Activated T-helper 9 cell treated with anti-CD3 and anti-CD28 coated beads, Interleukin-2, amount 50 U/mL, for 16 hours (primary cell): ENCODE measurements around the gene OSGEPL1.
"Not testable (repeated sequence)": the region's sequence is repeated elsewhere in the genome, so short reads cannot be mapped to it uniquely, and the experiment has no call there.

Experiments used
- DNase-seq: peaks from one replicate; pipeline ENCODE4 v3.0.0-alpha.2; 2020; ENCODE audit warnings: low read depth

The OSGEPL1 gene, protein sequence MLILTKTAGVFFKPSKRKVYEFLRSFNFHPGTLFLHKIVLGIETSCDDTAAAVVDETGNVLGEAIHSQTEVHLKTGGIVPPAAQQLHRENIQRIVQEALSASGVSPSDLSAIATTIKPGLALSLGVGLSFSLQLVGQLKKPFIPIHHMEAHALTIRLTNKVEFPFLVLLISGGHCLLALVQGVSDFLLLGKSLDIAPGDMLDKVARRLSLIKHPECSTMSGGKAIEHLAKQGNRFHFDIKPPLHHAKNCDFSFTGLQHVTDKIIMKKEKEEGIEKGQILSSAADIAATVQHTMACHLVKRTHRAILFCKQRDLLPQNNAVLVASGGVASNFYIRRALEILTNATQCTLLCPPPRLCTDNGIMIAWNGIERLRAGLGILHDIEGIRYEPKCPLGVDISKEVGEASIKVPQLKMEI

DNA sequence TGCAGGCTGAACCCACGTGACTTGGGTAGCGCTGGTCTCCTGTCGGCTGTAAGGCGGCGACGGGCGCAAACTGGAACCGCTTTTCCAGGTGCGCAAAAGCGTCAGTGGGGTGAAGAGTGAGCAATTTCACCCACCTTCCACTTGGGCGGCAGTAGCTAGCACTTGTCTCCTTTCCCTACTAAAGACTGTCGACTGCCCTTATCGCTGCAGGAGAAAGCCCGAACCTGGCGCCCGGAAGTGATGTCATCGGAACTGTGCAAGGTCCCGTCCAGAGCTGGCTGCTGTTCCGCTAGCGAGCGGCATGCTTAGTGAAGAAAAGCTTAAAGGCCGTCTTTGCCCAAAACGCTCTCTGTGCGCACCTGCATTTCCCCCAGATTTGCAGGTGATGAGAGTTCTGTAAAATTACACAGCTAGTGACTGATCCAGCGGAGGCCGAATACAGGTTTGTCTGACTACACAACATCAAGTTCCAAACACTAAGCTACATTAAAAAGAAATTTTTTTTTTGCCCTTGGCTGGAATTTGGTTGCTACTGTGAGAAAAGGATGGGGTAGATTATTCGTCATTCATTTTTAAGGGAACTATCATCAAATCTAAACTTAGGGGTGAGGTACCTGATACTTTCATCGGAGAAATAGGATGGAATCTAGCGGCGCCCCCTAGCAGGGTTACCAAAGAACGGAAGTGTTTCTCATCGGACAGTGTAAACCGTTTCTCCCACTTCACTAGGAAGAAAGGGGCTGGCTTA lies at the start of gene OSGEPL1:
Gene OSGEPL1 (minus strand): TSS at position 242 of the 748 bp plus-strand sequence. CDS start 1,152 bp downstream, outside the sequence.
- DNase-seq = peak; percentile 84

DNA sequence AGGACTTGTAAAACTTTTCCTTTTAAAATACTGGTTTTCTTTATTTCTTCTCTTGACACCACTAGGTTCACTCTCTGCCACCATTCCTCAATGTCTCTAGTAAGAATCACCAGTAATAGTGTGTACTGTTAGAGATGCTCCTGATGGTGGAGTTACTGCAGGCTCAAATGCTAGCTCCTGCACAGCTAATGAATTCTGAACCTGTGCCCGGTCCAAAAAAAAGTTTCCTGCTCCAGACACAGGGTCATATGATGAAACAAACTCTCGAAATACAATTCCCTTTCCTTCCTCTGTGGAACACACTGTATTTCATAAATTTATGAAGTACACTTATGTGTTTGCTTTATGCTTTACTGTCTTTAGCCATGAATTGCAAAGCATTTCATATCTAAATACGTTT lies 40.8 kb upstream of the OSGEPL1 start:
- DNase-seq = no peak

DNA sequence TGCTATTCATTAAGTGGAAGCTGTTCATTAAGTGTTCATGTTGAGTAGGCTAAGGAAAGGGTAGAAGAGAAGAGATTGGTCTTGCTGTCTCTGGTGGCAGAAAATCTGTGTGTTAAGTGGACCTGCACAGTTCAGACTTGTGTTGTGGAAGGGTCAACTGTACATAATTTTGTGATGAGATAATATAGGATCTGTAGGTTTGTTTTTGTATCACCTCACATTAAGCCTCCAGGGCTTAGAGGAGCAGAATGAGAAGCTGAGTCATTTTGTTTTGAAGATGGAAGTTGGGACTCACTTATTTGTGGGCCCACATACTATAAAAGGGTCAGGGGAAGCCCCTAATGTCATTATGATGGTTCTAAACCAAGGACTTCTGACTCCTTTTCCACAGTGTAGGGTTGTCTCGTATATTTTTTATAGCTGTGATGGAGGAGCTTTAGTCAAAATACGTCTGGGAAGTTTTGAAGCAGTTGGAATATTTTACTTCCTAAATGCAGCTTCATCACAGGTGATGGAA lies 39.9 kb upstream of the OSGEPL1 start:
- no peak for DNase-seq

DNA sequence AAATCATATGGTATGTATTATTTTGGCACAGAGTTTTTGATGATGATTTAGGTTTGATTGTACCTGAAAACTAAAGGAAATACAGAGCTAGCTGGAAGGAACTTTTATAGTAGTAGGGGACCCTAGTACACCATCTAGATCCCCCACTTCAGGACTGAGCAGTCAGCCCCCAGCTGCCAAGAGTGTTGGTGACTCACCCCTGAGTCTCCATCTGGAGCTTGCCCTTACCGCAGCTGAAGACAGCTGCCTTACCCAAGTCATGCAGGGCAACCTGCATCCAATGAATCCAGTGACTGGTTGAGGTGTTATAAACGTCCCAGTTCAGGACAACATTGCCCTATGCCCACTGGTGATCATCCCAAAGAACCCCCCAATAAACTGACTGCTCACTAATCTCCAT lies 36.9 kb upstream of the OSGEPL1 start:
- no peak for DNase-seq

DNA sequence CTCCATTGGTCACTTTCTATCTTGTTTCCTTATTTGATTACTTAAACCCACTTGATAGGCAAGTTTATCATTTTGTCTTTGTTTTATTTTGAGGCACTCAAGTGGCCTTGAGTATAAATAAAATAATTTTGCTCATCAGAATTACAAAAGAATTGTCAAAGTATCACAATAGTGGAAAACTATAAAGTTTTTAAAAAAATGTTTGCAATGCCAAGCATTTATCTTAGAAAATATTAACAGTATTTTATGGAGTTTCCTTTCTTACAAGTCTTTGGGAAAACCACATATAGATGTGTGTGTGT lies 36.4 kb upstream of the OSGEPL1 start:
- no peak for DNase-seq

DNA sequence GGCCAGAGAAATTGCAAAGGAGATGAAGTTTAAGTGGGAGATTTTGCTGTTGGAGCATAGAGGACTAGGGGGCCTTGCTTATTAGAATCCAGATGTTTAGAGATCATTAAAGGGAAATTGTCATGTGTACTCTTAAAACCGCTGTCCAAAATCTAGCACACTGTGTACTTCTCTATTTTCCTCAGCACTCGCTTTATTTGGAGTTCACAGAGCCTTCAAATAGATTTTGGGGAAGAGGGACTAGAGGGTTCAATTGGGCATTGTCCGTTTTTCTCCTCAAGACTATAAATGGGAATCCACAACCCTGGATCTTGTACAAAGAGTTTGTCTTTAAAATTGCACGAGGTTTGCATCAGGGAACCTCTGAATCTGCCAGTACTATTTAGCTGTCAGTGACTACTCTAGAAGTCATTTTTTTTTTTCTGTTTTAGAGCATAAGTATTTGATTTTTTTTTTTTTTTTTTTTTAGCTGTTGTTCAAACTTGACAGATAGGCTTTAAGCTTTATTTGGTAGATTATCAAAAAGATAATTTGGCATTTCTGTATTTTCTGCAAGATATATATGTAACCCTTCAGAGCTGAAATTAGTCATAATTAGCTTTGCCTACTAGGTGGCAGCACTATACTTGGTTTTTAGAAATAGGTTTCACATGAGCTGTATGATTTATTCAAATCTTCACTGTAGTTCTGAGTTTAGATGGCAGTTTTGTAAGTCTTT lies 35.9 kb upstream of the OSGEPL1 start:
- no peak for DNase-seq

DNA sequence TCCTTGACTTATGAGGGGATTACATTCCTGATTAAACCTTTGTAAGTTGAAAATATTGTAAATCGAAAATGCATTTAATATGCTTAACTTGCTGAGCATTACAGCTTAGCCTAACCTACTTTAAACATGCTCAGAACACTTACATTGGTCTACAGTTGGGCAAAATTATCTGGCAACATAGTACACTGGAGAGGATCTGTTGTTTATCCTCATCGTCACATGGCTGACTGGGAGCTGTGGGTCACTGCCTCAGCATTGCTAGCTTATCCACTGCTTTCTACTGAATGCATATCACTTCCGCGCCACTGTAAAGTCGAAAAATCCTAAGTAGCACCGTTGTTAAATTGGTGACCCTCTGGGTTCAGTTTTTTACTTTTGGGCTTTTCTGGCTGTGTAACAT lies 35.3 kb upstream of the OSGEPL1 start:
- no peak for DNase-seq

DNA sequence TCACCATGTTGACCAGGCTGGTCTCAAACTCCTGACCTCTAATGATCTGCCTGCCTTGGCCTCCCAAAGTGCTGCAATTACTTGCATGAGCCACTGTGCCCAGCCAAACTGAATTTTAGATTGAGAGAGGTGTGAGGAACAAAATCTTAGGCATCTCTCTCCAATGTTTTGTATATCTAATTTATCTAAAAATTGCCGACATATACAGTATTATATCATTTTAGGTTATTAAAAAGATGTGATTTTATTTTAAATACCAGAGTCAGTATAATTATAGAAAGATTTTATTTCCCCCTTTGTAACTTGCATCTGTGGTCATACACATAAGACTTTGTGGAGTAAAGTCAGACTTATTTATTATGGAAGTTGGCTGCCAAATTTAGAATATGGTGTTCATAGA lies 31.7 kb upstream of the OSGEPL1 start:
- DNase-seq = no peak

DNA sequence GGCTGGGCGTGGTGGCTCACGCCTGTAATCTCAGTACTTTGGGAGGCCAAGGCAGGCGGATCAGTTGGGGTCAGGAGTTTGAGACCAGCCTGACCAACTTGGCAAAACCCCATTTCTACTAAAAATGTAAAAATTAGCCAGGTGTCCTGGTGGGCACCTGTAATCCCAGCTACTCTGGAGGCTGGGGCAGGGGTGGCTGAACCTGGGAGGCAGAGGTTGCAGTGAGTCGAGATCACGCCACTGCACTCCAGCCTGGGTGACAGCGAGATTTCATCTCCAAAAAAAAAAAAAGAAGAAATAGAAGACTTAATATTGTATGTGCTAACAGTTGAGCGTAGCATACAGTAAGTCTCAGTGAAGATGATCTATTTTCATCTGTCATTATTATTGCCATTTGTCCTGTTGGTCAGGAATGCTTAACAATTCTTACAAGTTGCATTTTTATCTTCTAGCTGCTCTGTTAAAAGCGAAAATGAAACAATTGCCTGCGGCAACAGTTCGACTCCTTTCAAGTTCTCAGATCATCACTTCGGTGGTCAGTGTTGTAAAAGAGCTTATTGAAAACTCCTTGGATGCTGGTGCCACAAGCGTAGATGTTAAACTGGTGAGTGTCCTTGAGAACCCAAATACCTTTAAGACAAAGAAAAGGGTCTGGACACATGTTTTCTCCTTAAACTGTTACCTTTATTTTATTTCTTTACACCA lies 28.9 kb upstream of the OSGEPL1 start:
- DNase-seq = no peak

DNA sequence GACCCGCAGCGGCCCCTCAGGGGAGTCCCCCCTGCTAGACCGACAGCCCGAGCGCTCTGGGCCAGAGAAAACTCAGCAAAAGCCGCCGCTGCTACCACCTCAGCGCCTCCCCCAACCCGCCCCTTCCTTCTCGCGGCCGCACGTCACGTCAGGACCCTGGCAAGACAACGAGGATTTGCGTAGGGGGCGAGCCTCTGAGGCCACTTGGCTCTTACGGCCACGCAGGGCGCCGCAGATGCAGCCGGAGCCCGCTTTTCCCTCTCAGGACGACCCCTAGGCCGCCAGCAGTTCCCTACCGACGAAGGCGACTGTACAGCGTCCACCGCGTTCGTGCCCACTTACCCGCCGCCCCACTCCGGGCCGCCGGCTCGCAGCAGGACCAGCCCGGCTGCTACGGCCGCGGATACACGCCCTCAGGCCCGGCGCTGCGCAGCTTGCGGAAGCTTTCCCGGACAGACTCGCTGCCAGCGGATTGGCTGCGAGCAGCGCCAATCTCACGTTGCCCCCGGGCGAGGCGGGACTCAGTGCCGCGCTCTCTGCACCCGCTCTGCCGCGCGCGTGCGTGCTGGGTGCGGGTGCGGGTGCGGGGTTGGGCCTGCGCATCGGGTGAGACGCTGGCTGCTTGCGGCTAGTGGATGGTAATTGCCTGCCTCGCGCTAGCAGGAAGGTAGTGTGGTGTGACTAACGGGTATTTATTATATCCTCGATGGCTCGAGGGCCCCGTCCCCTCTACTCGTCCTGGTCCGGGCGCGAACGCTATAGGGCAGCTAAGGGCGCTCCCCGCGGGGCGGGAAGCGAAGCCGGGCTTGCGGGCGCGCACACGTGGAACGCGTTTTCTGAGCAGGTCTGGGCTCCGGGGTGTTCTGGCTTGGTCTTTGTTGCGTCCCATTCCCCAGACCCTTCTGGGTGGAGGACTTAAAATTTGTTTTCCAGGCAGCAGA lies 21.6 kb upstream of the OSGEPL1 start, which contains the start of the genes ORMDL1 and PMS1:
Gene ORMDL1 (minus strand): TSS at position 413 of the 941 bp plus-strand sequence. CDS start 1,744 bp downstream, outside the sequence.
Gene PMS1 (plus strand): TSS at position 524 of the 941 bp plus-strand sequence. CDS start 7,360 bp downstream, outside the sequence.
- DNase-seq = peak; percentile 92

DNA sequence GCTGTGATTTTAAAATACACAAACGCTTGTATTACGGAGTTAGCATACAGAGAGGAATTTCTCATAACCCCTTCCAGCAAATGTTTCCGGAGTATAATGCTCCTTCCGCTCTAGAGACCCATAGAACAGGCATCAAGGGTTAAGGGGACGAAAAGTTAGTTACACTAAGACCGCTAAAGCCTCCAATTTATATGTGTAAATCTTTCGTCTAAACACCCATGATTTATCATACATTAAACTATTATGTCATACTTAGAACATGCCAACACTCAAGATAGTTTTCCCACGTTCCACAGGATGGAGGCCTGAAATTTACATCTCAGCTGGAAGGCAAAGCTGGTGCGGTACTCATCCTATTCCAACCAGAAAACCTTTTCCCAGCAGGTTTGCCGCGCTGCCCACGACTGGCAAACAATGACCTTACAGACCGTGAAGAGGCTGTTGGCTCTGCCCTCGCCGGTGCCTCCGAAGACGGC lies 20.9 kb upstream of the OSGEPL1 start:
- no peak for DNase-seq

DNA sequence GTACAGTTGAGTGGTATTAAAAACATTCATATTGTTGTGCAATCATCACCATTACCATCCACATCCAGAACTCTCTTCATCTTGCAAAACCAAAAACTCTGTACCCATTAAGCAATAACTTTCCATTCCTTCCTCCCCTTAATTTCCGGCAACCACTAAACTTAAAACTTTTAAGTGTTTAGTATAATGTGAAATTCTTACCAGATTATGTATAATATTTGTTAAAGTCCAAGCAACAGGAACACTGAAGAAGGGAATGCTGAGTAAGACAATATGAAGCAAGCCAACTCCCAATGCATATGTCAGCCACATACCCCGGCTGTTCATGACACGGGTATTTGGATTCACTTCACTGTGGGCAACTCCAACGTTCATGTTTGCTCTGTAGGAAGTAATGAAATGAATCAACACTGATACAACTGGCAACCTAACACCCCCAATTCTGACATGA lies 19.7 kb upstream of the OSGEPL1 start:
- DNase-seq = no peak

DNA sequence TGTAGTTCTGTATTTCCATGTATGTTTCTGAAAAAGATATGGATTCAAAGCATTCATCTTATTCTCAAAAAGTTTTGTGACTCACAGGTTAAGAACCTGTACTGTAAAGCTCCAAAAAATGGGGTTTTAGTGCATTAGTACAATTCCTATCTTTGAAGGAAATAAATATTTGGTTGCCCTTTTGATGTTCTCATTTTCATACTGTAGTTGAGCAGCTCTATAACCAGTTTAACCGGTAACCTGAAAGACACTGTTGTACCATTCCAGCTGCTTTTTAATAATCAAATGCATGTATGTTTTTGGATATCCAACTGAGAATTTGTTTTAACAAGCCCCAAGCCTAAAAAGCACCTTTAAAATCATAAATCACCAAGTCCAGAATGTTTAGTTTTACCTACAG lies 9.6 kb upstream of the OSGEPL1 start:
- no peak for DNase-seq

DNA sequence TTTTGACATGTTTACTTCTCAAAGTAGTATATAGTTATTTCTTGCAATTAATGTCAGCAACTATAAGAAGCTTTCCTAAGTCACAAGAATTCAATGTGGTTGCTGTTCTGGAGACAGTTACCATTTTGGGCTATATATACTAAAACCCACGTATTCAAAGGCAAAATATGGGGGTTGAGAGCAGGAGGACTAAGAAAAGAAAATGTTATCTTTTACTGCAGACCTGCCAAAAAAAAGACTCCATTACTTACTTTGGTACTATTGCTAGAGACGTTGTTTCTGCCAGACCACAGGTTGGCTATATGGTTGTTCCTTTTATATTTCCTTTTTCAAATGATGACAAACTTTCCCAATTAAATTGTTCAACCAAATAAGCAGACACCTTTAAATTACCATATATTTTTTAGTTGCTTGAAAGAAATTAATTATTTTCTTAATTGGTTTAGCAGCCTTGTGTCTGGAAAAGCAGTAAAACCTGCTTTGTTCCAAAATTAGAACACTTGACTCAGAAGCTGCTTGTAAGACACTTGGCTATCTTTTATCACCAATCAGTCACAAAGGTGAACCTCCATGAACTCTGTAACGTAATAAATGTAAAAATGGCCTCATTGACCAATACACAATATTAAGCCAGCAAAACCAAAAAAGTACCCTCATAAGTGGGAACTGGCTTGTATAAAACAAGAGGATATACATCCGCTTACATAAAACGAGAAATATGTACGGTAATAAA lies 8.2 kb upstream of the OSGEPL1 start:
- no peak for DNase-seq

DNA sequence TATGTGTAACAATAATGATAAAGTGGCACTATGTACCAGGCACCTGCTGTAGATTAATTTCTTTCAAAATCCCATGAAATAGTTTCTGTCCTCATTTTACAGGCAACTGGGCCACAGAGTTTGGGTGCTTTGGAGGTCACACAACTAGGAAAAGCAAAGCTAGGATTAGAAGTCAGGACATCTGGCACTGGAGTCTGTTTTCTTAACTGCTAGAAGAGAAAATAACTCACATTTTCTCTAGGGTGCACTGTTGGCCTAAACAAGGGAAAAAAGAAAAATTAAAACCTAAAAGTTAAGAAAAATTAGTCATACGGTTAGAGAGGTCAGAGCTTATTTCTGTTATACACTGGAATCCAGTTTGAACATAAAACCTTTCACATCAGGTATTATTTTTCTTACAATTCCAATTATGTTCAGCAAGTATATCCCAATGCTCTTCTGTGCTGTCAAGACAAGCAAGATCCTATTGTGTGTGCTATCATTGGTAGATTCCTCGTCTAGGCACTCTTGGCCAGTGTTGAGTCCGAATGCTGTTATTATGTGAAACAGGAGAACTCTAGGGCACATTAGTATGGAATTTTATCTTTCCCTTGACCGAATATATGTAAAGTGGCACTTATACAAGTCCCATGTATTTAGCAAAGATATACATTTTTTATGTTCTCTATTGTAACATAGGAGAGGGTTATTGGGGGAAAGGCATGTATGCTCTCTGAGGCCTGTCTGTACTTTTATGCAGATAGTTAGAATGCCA lies 1.5 kb upstream of the OSGEPL1 start:
- no peak for DNase-seq

DNA sequence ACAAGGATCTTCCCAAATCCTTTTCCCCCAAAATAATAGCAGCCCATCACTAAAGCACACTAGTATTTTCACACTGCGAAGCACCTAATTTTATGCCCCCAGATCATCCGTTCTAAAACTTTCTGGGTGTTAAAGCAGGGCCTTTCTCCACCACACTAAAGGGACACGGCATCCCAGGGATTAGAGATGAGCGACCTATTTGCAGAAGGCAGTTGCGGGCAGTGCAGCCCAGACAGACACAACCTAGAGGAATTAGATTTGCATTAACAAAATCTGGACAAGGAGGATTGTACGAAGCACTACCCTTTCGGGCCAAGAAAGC lies 402 bp downstream of the OSGEPL1 start:
- DNase-seq = no peak

DNA sequence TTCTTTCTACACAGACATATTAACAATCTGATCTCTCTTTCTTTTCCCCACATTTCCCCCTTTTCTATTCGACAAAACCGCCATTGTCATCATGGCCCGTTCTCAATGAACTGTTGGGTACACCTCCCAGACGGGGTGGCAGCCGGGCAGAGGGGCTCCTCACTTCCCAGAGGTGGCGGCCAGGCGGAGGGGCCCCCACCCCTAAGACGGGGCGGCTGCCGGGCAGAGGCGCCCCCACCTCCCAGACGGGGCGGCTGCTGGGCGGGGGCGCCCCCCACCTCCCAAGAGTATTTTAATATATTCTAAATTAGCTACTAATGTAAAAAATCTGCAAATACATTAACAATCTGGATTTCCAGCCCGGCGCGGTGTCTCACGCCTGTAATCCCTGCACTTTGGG lies 2.4 kb downstream of the OSGEPL1 start:
- DNase-seq = not testable (repeated sequence)

DNA sequence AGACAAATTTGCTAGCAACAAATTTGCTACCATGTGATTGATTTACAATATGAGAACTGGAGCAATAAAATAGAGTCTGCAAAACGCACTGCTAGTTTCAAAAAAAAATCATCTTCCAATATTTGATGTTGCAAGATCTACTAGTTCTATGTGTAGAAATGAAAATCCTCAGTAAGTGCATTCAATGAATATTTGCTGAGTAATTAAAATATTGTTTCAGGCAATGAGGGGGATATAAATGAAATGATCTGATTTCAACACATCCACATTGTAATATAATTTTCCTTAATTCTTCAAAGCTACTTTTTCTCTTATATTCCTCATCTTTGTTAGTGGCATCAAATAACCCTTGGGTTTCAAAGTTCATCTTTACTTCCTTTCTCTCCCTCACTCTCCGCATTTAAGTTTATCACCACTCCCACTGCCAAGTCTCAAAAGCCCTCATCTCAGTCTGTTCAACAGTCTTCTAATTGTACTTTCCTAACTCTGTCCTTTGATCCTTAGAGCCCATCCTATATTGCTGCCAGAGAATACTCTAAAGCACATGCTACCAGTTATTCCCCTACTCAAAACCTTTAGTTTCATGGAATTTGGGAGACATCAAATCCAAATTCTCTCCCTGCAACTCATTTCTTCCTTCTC lies 6.2 kb downstream of the OSGEPL1 start:
- no peak for DNase-seq
